Liver (tissue), 9 donors: ENCODE results near the gene SCAMP5. TPM values are rescaled to one million over a fixed set of nuclear protein-coding genes. Genes with fewer than 3 reads are reported as not detected.

Source experiments
- DNase-seq: peaks from one replicate; pipeline ENCODE4 v3.0.0-alpha.2; 2017; ENCODE audit warnings: low spot score
- H3K27ac ChIP-seq, 2 donors: one replicate each; pipeline ENCODE4 v1.7.0; 2013; ENCODE audit warnings: inconsistent platforms in 2 of 2, low read length in 2 of 2, control low read depth in 1 of 2, low read depth in 1 of 2, mild to moderate bottlenecking in 1 of 2
- H3K27me3 ChIP-seq, 4 donors: one replicate each; pipeline versions ENCODE4 v1.6.1 to v1.7.0; 2013; ENCODE audit warnings: low read length in 3 of 4, inconsistent platforms in 1 of 4, mild to moderate bottlenecking in 1 of 4, moderate library complexity in 1 of 4; ENCODE audit not compliant: control insufficient read depth in 4 of 4, insufficient read depth in 4 of 4
- H3K36me3 ChIP-seq, 4 donors: one replicate each; pipeline versions ENCODE4 v1.6.1 to v1.7.0; 2013; ENCODE audit warnings: low read length in 3 of 4, mild to moderate bottlenecking in 3 of 4, low read depth in 1 of 4, moderate library complexity in 1 of 4; ENCODE audit not compliant: control insufficient read depth in 4 of 4, insufficient read depth in 3 of 4
- H3K4me1 ChIP-seq, 4 donors: one replicate each; pipeline versions ENCODE4 v1.6.1 to v1.7.0; 2013; ENCODE audit warnings: low read length in 3 of 4, mild to moderate bottlenecking in 3 of 4, moderate library complexity in 1 of 4; ENCODE audit not compliant: control insufficient read depth in 4 of 4, insufficient read depth in 4 of 4
- H3K4me3 ChIP-seq, 3 donors: one replicate each; pipeline versions ENCODE4 v1.6.1 to v1.7.0; 2013; ENCODE audit warnings: low read length in 3 of 3, control low read depth in 1 of 3, low read depth in 1 of 3, mild to moderate bottlenecking in 1 of 3
- H3K9ac ChIP-seq, 2 donors: one replicate each; pipeline ENCODE4 v1.7.0; 2013; ENCODE audit warnings: low read length in 2 of 2, mild to moderate bottlenecking in 2 of 2, moderate library complexity in 2 of 2, control low read depth in 1 of 2, low read depth in 1 of 2
- H3K9me3 ChIP-seq, 4 donors: one replicate each; pipeline versions ENCODE4 v1.6.1 to v1.7.0; 2013; ENCODE audit warnings: low read length in 3 of 4; ENCODE audit not compliant: control insufficient read depth in 4 of 4
- ATF3 ChIP-seq: IDR thresholded peaks from 2 replicates; pipeline ENCODE4 v1.6.1; 2016; ENCODE audit warnings: antibody characterized with exemption
- CTCF ChIP-seq: fragments of 150-350 bp; IDR thresholded peaks from 2 replicates; pipeline ENCODE4 v1.5.1; 2017; ENCODE audit warnings: improper control_type of control experiment, low read depth, low read length; ENCODE audit not compliant: missing input control
- EGR1 ChIP-seq, 2 donors: IDR thresholded peaks; 2 replicates each; pipeline ENCODE4 v1.6.1; 2016 to 2018; ENCODE audit warnings: antibody characterized with exemption in 2 of 2, low read depth in 2 of 2
- FOXA1 ChIP-seq: IDR thresholded peaks from 2 replicates; pipeline ENCODE4 v1.6.1; 2016; ENCODE audit warnings: antibody characterized with exemption
- FOXA2 ChIP-seq: IDR thresholded peaks from 2 replicates; pipeline ENCODE4 v1.6.1; 2016; ENCODE audit warnings: antibody characterized with exemption
- GABPA ChIP-seq, 2 donors: IDR thresholded peaks in 1 of 2; conservative IDR thresholded peaks in 1 of 2; 2 replicates each; pipeline ENCODE4 v1.6.1; 2016; ENCODE audit warnings: antibody characterized with exemption in 2 of 2, mild to moderate bottlenecking in 1 of 2, moderate library complexity in 1 of 2
- HNF4A ChIP-seq, 2 donors: conservative IDR thresholded peaks; 2 replicates each; pipeline ENCODE4 v1.6.1; 2016; ENCODE audit warnings: antibody characterized with exemption in 2 of 2, mild to moderate bottlenecking in 2 of 2
- HNF4G ChIP-seq: IDR thresholded peaks from 2 replicates; pipeline ENCODE4 v1.6.1; 2016; ENCODE audit warnings: antibody characterized with exemption
- JUND ChIP-seq, 2 donors: IDR thresholded peaks; 2 replicates each; pipeline ENCODE4 v1.6.1; 2016; ENCODE audit warnings: antibody characterized with exemption in 2 of 2
- MAX ChIP-seq: IDR thresholded peaks from 2 replicates; pipeline ENCODE4 v1.6.1; 2016; ENCODE audit warnings: antibody characterized with exemption
- NR2F2 ChIP-seq: IDR thresholded peaks from 2 replicates; pipeline ENCODE4 v1.6.1; 2016; ENCODE audit warnings: antibody characterized with exemption
- RAD21 ChIP-seq, 2 donors: IDR thresholded peaks; 2 replicates each; pipeline ENCODE4 v1.6.1; 2016; ENCODE audit warnings: antibody characterized with exemption in 2 of 2, mild to moderate bottlenecking in 2 of 2
- REST ChIP-seq: IDR thresholded peaks from 2 replicates; pipeline ENCODE4 v1.6.1; 2016; ENCODE audit warnings: antibody characterized with exemption, mild to moderate bottlenecking
- RXRA ChIP-seq, 2 donors: IDR thresholded peaks; 2 replicates each; pipeline ENCODE4 v1.6.1; 2017 to 2018; ENCODE audit warnings: antibody characterized with exemption in 2 of 2, mild to moderate bottlenecking in 1 of 2
- SP1 ChIP-seq: IDR thresholded peaks from 2 replicates; pipeline ENCODE4 v1.6.1; 2018; ENCODE audit warnings: antibody characterized with exemption, mild to moderate bottlenecking
- TAF1 ChIP-seq: conservative IDR thresholded peaks from 2 replicates; pipeline ENCODE4 v1.6.1; 2016; ENCODE audit warnings: antibody characterized with exemption, mild to moderate bottlenecking
- YY1 ChIP-seq: IDR thresholded peaks from 2 replicates; pipeline ENCODE4 v1.6.1; 2016; ENCODE audit warnings: antibody characterized with exemption, mild to moderate bottlenecking
- ZBTB33 ChIP-seq: IDR thresholded peaks from 2 replicates; pipeline ENCODE4 v1.6.1; 2016; ENCODE audit warnings: antibody characterized with exemption
- WGBS: extraction: QIAGEN DNeasy Blood & Tissue Kit; methylation state at CpG from one replicate; pipeline ENCODE4 v1.1.7; 2013; 5-methylcytosine and 5-hydroxymethylcytosine counted together
- polyA plus RNA-seq, 2 donors: library from polyadenylated mRNA; stranded (reverse) in 1 of 2; unstranded in 1 of 2; fragments of 200-250 nt in 1 of 2; fragments of >200 nt in 1 of 2; fragmentation: Nextera tagmentation in 1 of 2; extraction: Ambion mirVana in 1 of 2; gene quantifications; one replicate each; pipeline versions ENCODE4 v1.2.1 to v1.2.3, GENCODE V29; 2013 to 2015
- total RNA-seq, 2 donors: library from RNA; depleted of rRNA; stranded (reverse); fragments of >200 nt; gene quantifications; one replicate each; pipeline ENCODE4 v1.2.3, GENCODE V29; 2014
- donor health status: healthy.
- donor health status: healthy.
- donor health status: healthy.
- donor health status: healthy.
- donor health status: healthy.

SCAMP5 gene
- total and polyA plus RNA-seq, 4 donors, result 0.50 to 7.5 (median 5.7) TPM

GRCh38 chr15:75038231-75038630, 42.9 kb downstream of the SCAMP5 start (continued):
- no peak for TF ChIP-seq CTCF
- no peak for TF ChIP-seq ZBTB33

- Histone ChIP-seq H3K27ac (peak overlapping the region; percentile 84 to 90), H3K9ac (no peak overlapping the region), H3K4me1 (peaks cover 2 to 26% (median 14%) of the 10 kb centered on the region in 4 donors), H3K9me3 (no peaks in the 10 kb centered on the region), H3K4me3 (no peak overlapping the region), H3K27me3 (no peaks in the 10 kb centered on the region), H3K36me3 (no peaks in the 10 kb centered on the region)
- TF ChIP-seq HNF4G, result no peak
- TF ChIP-seq REST, result no peak
- peak in 1 of 2 donors; percentile 40 for TF ChIP-seq RXRA (IDR thresholded peaks at IDR 0.05)
- TF ChIP-seq GABPA (IDR thresholded peaks at IDR 0.05 in 1 of 2, conservative IDR thresholded peaks at IDR 0.05 in 1 of 2), result no peak
- TF ChIP-seq JUND (IDR thresholded peaks at IDR 0.05), result peak; percentile 56 to 73
- no peak for TF ChIP-seq EGR1 (IDR thresholded peaks at IDR 0.05; ENCODE audit: low read depth in 2 of 2)
- TF ChIP-seq MAX, result no peak
- no peak for TF ChIP-seq ATF3
- TF ChIP-seq RAD21 (IDR thresholded peaks at IDR 0.05), result peak; percentile 54 to 77
- no peak for TF ChIP-seq TAF1
- TF ChIP-seq YY1, result no peak
- no peak for TF ChIP-seq FOXA1
- TF ChIP-seq SP1, result peak; percentile 12
- TF ChIP-seq FOXA2, result no peak
- TF ChIP-seq HNF4A (conservative IDR thresholded peaks at IDR 0.05), result no peak
- TF ChIP-seq NR2F2, result peak; percentile 77
- TF ChIP-seq CTCF, result peak; percentile 31
- no peak for TF ChIP-seq ZBTB33
- peak; percentile 66 for DNase-seq
- 62% methylated on average over 12 of the region's 12 CpGs for WGBS
These were observed 47.6 kb downstream of the SCAMP5 start for GRCh38 chr15:75042730-75043508.
